Neural progenitor cell (in vitro differentiated cells): Measurements from ENCODE around the gene NUDT4. TPM values are rescaled to one million over a fixed set of nuclear protein-coding genes. Genes with fewer than 3 reads are reported as not detected.
"Not testable (repeated sequence)": the region's sequence is repeated elsewhere in the genome, so short reads cannot be mapped to it uniquely, and the experiment has no call there.

Experiments used
- DNase-seq: peaks from one replicate; pipeline ENCODE4 v3.0.0-alpha.2; 2016; ENCODE audit warnings: low spot score
- H2AFZ ChIP-seq: fragments of 200-600 bp; sonication (generic); replicated peaks from 2 replicates; pipeline ENCODE4 v1.6.1; 2016; ENCODE audit warnings: antibody characterized with exemption
- H3F3A ChIP-seq: fragments of 200-600 bp; sonication (generic); 2 replicates; pipeline ENCODE4 v1.6.1; 2016; ENCODE audit warnings: antibody characterized with exemption, low read depth
- H3K27ac ChIP-seq: fragments of 200-600 bp; sonication (generic); 2 replicates; pipeline ENCODE4 v1.5.1; 2016; ENCODE audit warnings: mild to moderate bottlenecking
- H3K27me3 ChIP-seq: fragments of 200-600 bp; sonication (generic); 2 replicates; pipeline ENCODE4 v1.6.1; 2016; ENCODE audit warnings: mild to moderate bottlenecking, moderate library complexity
- H3K36me3 ChIP-seq: fragments of 200-600 bp; sonication (generic); 2 replicates; pipeline ENCODE4 v1.5.1; 2016
- H3K4me1 ChIP-seq: fragments of 200-600 bp; sonication (generic); 2 replicates; pipeline ENCODE4 v1.6.1; 2016; ENCODE audit warnings: mixed run types
- H3K4me2 ChIP-seq: fragments of 200-600 bp; sonication (generic); 2 replicates; pipeline ENCODE4 v1.6.1; 2016
- H3K4me3 ChIP-seq: fragments of 200-600 bp; sonication (generic); 2 replicates; pipeline ENCODE4 v1.5.1; 2016
- H3K79me2 ChIP-seq: fragments of 200-600 bp; sonication (generic); 2 replicates; pipeline ENCODE4 v1.6.1; 2016; ENCODE audit warnings: low read depth
- H3K9ac ChIP-seq: fragments of 200-600 bp; sonication (generic); 2 replicates; pipeline ENCODE4 v1.6.1; 2016
- H3K9me3 ChIP-seq: fragments of 200-600 bp; sonication (generic); 2 replicates; pipeline ENCODE4 v1.5.1; 2016; ENCODE audit warnings: low read depth
- H4K20me1 ChIP-seq: fragments of 200-600 bp; sonication (generic); 2 replicates; pipeline ENCODE4 v1.6.1; 2016; ENCODE audit warnings: low read depth
- H3K27ac Mint-ChIP-seq: 3 replicates; pipeline ENCODE4 v1.8.0; 2021; ENCODE audit warnings: mixed read lengths
- H3K27me3 Mint-ChIP-seq: 2 replicates; pipeline ENCODE4 v1.8.0; 2022; ENCODE audit warnings: low read depth, mild to moderate bottlenecking, inconsistent platforms, moderate library complexity, mixed read lengths; ENCODE audit not compliant: insufficient read depth
- H3K36me3 Mint-ChIP-seq: 3 replicates; pipeline ENCODE4 v1.8.0; 2021; ENCODE audit warnings: mixed read lengths
- H3K4me1 Mint-ChIP-seq: 3 replicates; pipeline ENCODE4 v1.8.0; 2021; ENCODE audit warnings: mixed read lengths
- H3K4me3 Mint-ChIP-seq: 3 replicates; pipeline ENCODE4 v1.8.0; 2021; ENCODE audit warnings: mild to moderate bottlenecking, moderate library complexity, mixed read lengths
- H3K9me3 Mint-ChIP-seq: 3 replicates; pipeline ENCODE4 v1.8.0; 2020; ENCODE audit warnings: mixed read lengths
- CTCF ChIP-seq: fragments of 200-600 bp; sonication (generic); IDR thresholded peaks from 2 replicates; pipeline ENCODE4 v1.5.1; 2017; ENCODE audit warnings: antibody characterized with exemption, mild to moderate bottlenecking
- EZH2 ChIP-seq: fragments of 200-600 bp; sonication (generic); IDR thresholded peaks from 2 replicates; pipeline ENCODE4 v1.6.1; 2017; ENCODE audit warnings: antibody characterized with exemption, mild to moderate bottlenecking, moderate library complexity
- EZH2phosphoT487 ChIP-seq: fragments of 200-600 bp; sonication (generic); IDR thresholded peaks from 2 replicates; pipeline ENCODE4 v1.6.1; 2017; ENCODE audit warnings: antibody characterized with exemption
- total RNA-seq: library from RNA; depleted of rRNA; stranded (reverse); fragments of >200 nt; gene quantifications from 2 replicates; pipeline ENCODE4 v1.2.3, GENCODE V29; 2015; ENCODE audit warnings: low replicate concordance

Gene NUDT4
- total RNA-seq, 1 donor from 2014 or later = 89.8 TPM

GRCh38 chr12:93380480-93381121 lies 2.9 kb downstream of the NUDT4 start:
- Mint-ChIP-seq H3K4me1 (peaks cover 41% of the 10 kb centered on the region), H3K36me3 (peaks cover 24% of the 10 kb centered on the region), H3K27ac (no peak overlapping the region), H3K27me3 (peaks cover 2% of the 10 kb centered on the region), H3K4me3 (peak overlapping the region; percentile 100), H3K9me3 (peaks cover 5% of the 10 kb centered on the region)
- Histone ChIP-seq H2AFZ (no peak overlapping the region), H4K20me1 (peaks cover 54% of the 10 kb centered on the region), H3K27me3 (no peaks in the 10 kb centered on the region), H3K4me3 (peak overlapping the region; percentile 63), H3K36me3 (no peaks in the 10 kb centered on the region), H3K9ac (no peak overlapping the region), H3K4me2 (peak overlapping the region; percentile 83), H3F3A (peaks cover 18% of the 10 kb centered on the region), H3K9me3 (no peaks in the 10 kb centered on the region), H3K4me1 (peaks cover 34% of the 10 kb centered on the region), H3K27ac (no peak overlapping the region), H3K79me2 (peaks cover 74% of the 10 kb centered on the region)
- peak; percentile 47 for TF ChIP-seq CTCF
- TF ChIP-seq EZH2 = no peak
- peak; percentile 19 for DNase-seq

- Histone ChIP-seq H3K27ac (no peak overlapping the region), H3K4me2 (peak overlapping the region; percentile 83), H3K79me2 (peaks cover 82% of the 10 kb centered on the region), H2AFZ (no peak overlapping the region), H3K36me3 (no peaks in the 10 kb centered on the region), H3K27me3 (no peaks in the 10 kb centered on the region), H3K9me3 (no peaks in the 10 kb centered on the region), H3K9ac (no peak overlapping the region), H3K4me1 (peaks cover 27% of the 10 kb centered on the region), H3F3A (peaks cover 10% of the 10 kb centered on the region), H3K4me3 (peak overlapping the region; percentile 63), H4K20me1 (peaks cover 54% of the 10 kb centered on the region)
- peaks cover 5% of the 10 kb centered on the region for H3K9me3 Mint-ChIP-seq
- no peak overlapping the region for H3K27ac Mint-ChIP-seq
- peaks cover 24% of the 10 kb centered on the region for H3K36me3 Mint-ChIP-seq
- no peak for DNase-seq
- H3K4me1 Mint-ChIP-seq = peaks cover 36% of the 10 kb centered on the region
- TF ChIP-seq EZH2phosphoT487 = no peak
- TF ChIP-seq CTCF = no peak
- TF ChIP-seq EZH2 = no peak
- H3K4me3 Mint-ChIP-seq = peak overlapping the region; percentile 100
- peaks cover 2% of the 10 kb centered on the region for H3K27me3 Mint-ChIP-seq
Observed at GRCh38 chr12:93381161-93381975, 3.6 kb downstream of the NUDT4 start.

- not testable (repeated sequence) for H2AFZ ChIP-seq
Observed at GRCh38 chr12:93381976-93382437, 4.3 kb downstream of the NUDT4 start.

More at GRCh38 chr12:93381976-93382437, 4.3 kb downstream of the NUDT4 start:
- Histone ChIP-seq H3K4me1 (peaks cover 21% of the 10 kb centered on the region), H4K20me1 (peaks cover 54% of the 10 kb centered on the region), H3K79me2 (peaks cover 88% of the 10 kb centered on the region)
- not testable (repeated sequence) for DNase-seq, H3K27me3 Mint-ChIP-seq, H3K4me3 ChIP-seq, H3K4me2 ChIP-seq, H3K36me3 ChIP-seq, H3K27ac ChIP-seq, H3K9me3 ChIP-seq, H3F3A ChIP-seq, H3K9me3 Mint-ChIP-seq, H3K27ac Mint-ChIP-seq, H3K27me3 ChIP-seq, H3K9ac ChIP-seq, H3K4me3 Mint-ChIP-seq
- Mint-ChIP-seq H3K4me1 (peaks cover 30% of the 10 kb centered on the region), H3K36me3 (peaks cover 26% of the 10 kb centered on the region)
